PFSK-1 (cell line): ENCODE measurements around the gene CLDN20.

Experiments used
- FOXP2 ChIP-seq: optimal IDR thresholded peaks from 2 replicates; pipeline ENCODE3; 2011; ENCODE audit warnings: borderline replicate concordance, control low read depth, inconsistent platforms; ENCODE audit not compliant: insufficient read depth; ENCODE audit errors: extremely low read length, extremely low read depth
- POLR2AphosphoS5 ChIP-seq: IDR thresholded peaks from 2 replicates; pipeline ENCODE4 v1.6.1; 2012; ENCODE audit warnings: low read depth, mild to moderate bottlenecking, control low read depth, low read length, moderate library complexity
- SIN3A ChIP-seq: IDR thresholded peaks from 2 replicates; pipeline ENCODE4 v1.6.1; 2012; ENCODE audit warnings: mild to moderate bottlenecking, low read length, moderate library complexity, borderline replicate concordance; ENCODE audit not compliant: insufficient read depth
- TAF1 ChIP-seq: IDR thresholded peaks from 2 replicates; pipeline ENCODE4 v1.6.1; 2012; ENCODE audit warnings: low read length, control low read depth, borderline replicate concordance; ENCODE audit not compliant: insufficient read depth
- TF ChIP-seq, protein P1 (sequence below), 2 experiments: IDR thresholded peaks; 2 replicates each; pipeline versions ENCODE4 v1.6.1 to v1.8.0; 2011 to 2012; ENCODE audit warnings: low read depth in 2 of 2, low read length in 2 of 2, control low read depth in 1 of 2, inconsistent platforms in 1 of 2, mild to moderate bottlenecking in 1 of 2, moderate library complexity in 1 of 2; ENCODE audit not compliant: insufficient read depth in 1 of 2

Gene CLDN20

DNA sequence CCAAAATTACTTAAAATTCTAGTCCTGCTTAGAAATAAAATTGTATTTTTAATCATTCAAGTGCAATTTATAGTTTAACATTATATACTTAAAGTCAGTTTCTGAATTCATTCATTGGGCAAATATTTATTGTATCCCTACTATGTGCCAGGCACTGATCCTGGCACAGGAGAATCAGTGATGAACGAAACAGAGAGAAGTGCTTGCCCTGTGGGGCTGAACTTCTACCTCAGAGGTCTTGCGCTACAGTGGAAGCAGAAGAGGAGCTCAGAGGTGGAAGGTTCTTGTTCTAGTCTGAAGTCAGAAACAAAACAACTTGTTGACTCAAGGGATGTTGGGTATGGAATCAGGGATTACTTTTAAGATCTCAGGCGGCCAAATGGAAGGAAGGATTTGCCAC lies 6.0 kb downstream of the CLDN20 start:
- TF ChIP-seq TAF1 (no peak), POLR2AphosphoS5 (no peak), SIN3A (no peak)
- TF ChIP-seq, protein P1, sequence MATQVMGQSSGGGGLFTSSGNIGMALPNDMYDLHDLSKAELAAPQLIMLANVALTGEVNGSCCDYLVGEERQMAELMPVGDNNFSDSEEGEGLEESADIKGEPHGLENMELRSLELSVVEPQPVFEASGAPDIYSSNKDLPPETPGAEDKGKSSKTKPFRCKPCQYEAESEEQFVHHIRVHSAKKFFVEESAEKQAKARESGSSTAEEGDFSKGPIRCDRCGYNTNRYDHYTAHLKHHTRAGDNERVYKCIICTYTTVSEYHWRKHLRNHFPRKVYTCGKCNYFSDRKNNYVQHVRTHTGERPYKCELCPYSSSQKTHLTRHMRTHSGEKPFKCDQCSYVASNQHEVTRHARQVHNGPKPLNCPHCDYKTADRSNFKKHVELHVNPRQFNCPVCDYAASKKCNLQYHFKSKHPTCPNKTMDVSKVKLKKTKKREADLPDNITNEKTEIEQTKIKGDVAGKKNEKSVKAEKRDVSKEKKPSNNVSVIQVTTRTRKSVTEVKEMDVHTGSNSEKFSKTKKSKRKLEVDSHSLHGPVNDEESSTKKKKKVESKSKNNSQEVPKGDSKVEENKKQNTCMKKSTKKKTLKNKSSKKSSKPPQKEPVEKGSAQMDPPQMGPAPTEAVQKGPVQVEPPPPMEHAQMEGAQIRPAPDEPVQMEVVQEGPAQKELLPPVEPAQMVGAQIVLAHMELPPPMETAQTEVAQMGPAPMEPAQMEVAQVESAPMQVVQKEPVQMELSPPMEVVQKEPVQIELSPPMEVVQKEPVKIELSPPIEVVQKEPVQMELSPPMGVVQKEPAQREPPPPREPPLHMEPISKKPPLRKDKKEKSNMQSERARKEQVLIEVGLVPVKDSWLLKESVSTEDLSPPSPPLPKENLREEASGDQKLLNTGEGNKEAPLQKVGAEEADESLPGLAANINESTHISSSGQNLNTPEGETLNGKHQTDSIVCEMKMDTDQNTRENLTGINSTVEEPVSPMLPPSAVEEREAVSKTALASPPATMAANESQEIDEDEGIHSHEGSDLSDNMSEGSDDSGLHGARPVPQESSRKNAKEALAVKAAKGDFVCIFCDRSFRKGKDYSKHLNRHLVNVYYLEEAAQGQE (IDR thresholded peaks at IDR 0.05; ENCODE audit: insufficient read depth in 1 of 2, low read depth in 2 of 2, low read length in 2 of 2), result no peak

DNA sequence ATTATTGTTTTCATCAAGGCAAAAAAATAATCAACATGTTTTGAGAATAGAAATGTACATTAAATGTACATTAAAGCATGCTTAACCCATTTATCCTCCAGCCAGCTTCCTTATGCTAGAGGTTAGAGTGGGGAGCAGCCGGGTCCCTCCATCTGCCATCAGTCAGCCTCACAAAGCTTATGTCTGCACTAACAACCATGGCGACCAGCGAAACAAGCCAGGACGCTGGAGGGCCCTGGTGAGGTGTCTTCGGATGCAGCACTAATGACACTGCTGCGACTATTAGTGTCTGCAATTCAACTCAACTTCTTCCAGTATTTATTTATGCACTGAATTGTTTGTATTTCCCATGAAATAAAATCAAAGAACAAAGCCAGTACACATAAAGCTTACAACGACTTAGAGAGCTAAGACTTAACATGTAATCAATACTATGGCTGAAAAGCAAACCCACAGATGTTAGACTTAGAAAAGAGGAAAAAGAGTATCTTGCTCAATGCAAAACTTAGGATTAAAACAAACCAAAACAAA lies 6.8 kb downstream of the CLDN20 start:
- no peak for TF ChIP-seq POLR2AphosphoS5
- TF ChIP-seq, protein P1 (IDR thresholded peaks at IDR 0.05; ENCODE audit: insufficient read depth in 1 of 2, low read depth in 2 of 2, low read length in 2 of 2), result no peak

DNA sequence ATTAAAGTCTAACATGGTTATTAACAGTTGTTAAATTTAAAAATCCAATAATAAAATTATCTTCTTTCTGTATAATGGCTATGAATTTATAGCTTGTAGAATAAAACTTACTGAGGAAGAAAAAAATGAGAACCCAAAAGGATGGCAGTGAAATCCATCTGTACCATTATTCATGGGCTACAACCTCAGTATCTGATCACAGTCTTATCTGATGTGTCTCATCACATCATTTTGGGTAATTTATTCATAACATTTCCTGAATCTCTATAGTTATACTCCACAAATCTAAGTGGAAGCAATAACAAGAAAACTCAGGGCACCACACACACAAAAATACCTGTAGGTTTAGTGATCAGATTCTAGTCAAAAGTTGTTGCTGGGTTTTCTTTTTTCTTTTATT lies 7.3 kb downstream of the CLDN20 start:
- TF ChIP-seq, protein P1 (IDR thresholded peaks at IDR 0.05; ENCODE audit: insufficient read depth in 1 of 2, low read depth in 2 of 2, low read length in 2 of 2), result no peak
- TF ChIP-seq SIN3A (no peak), TAF1 (no peak), POLR2AphosphoS5 (no peak), FOXP2 (no peak)

DNA sequence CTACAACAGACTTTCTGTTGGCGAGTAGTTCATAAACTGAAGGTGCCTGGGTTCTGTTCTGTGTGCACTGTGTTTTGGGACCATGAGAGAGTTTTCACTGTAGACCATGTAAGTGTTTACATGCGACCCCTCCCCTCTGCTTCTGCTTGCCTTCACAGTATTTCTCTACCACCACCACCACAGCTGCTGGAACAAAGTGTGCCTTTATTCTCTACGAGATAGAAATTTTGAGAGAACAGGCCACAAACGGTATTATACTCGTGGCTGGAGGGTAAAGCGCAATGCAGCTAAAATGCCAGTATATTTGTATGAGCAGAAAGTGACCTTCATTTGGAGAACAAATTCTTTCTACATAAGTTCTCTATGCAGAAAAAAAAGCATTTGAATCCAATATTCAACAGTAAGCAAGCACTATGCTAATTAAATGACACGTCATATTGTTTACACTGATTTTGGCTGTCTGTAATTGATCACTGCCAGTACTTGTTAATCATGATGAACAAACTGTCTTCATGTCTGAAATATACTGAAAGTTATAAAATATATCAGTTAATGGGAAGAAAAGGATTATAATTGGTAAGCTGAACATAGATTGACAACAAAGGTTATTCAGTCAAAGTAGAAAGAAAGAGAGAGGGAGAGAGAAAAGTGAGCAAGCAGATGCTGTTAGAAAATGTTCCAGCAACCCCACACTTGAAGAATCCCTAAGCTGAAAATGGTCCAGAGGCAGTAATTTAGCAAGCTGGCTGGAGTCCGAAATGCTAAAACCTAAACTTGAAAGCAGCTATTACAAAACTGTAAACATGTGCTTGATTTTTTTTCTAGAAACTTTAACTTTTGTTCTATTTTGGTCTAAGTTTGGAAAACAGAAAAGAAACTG lies 8.8 kb downstream of the CLDN20 start:
- TF ChIP-seq, protein P1 (IDR thresholded peaks at IDR 0.05; ENCODE audit: insufficient read depth in 1 of 2, low read depth in 2 of 2, low read length in 2 of 2), result no peak
- TF ChIP-seq SIN3A (no peak), POLR2AphosphoS5 (no peak), FOXP2 (no peak), TAF1 (no peak)
